ENCODE data around the gene FGF14. TPM values are rescaled to one million over a fixed set of nuclear protein-coding genes. Genes with fewer than 3 reads are reported as not detected.

The FGF14 gene
- total RNA-seq, 1 donor from 2014 or later = 0.22 TPM

- no peak overlapping the region for H3K27ac Mint-ChIP-seq (ENCODE audit: unreplicated experiment)
- peaks cover 36% of the 10 kb centered on the region for H3K27me3 Mint-ChIP-seq (ENCODE audit: low read depth)
- H3K4me1 Mint-ChIP-seq (ENCODE audit: low read depth) = no peaks in the 10 kb centered on the region
- no peak for TF ChIP-seq CTCF (IDR thresholded peaks at IDR 0.05)
- H3K4me3 Mint-ChIP-seq (ENCODE audit: unreplicated experiment) = no peak overlapping the region
- DNase-seq (ENCODE audit: low spot score) = no peak
- no peaks in the 10 kb centered on the region for H3K36me3 Mint-ChIP-seq (ENCODE audit: low read depth)
- no peaks in the 10 kb centered on the region for H3K9me3 Mint-ChIP-seq (ENCODE audit: low read depth)
Observed at GRCh38 chr13:101967216-101967615, 434.6 kb downstream of the FGF14 start.

GRCh38 chr13:101965096-101965495 lies 436.8 kb downstream of the FGF14 start:
- Mint-ChIP-seq H3K36me3 (ENCODE audit: low read depth) (no peaks in the 10 kb centered on the region), H3K9me3 (ENCODE audit: low read depth) (no peaks in the 10 kb centered on the region), H3K4me3 (ENCODE audit: unreplicated experiment) (no peak overlapping the region), H3K27me3 (ENCODE audit: low read depth) (peaks cover 35% of the 10 kb centered on the region), H3K27ac (ENCODE audit: unreplicated experiment) (no peak overlapping the region), H3K4me1 (ENCODE audit: low read depth) (no peaks in the 10 kb centered on the region)
- DNase-seq (ENCODE audit: low spot score) = no peak
- TF ChIP-seq CTCF (IDR thresholded peaks at IDR 0.05) = no peak

- DNase-seq (ENCODE audit: low spot score) = no peak
- H3K36me3 Mint-ChIP-seq (ENCODE audit: low read depth) = peaks cover 2% of the 10 kb centered on the region
- no peaks in the 10 kb centered on the region for H3K4me1 Mint-ChIP-seq (ENCODE audit: low read depth)
- H3K27ac Mint-ChIP-seq (ENCODE audit: unreplicated experiment) = no peak overlapping the region
- peaks cover 4% of the 10 kb centered on the region for H3K9me3 Mint-ChIP-seq (ENCODE audit: low read depth)
- peaks cover 29% of the 10 kb centered on the region for H3K27me3 Mint-ChIP-seq (ENCODE audit: low read depth)
- TF ChIP-seq CTCF (IDR thresholded peaks at IDR 0.05) = no peak
- no peak overlapping the region for H3K4me3 Mint-ChIP-seq (ENCODE audit: unreplicated experiment)
Observed at GRCh38 chr13:101959016-101959415, 442.8 kb downstream of the FGF14 start.

GRCh38 chr13:101955764-101956163 lies 446.1 kb downstream of the FGF14 start:
- H3K27ac Mint-ChIP-seq (ENCODE audit: unreplicated experiment) = no peak overlapping the region
- no peaks in the 10 kb centered on the region for H3K4me1 Mint-ChIP-seq (ENCODE audit: low read depth)
- H3K36me3 Mint-ChIP-seq (ENCODE audit: low read depth) = peaks cover 2% of the 10 kb centered on the region
- H3K27me3 Mint-ChIP-seq (ENCODE audit: low read depth) = peaks cover 25% of the 10 kb centered on the region
- no peak for TF ChIP-seq CTCF (IDR thresholded peaks at IDR 0.05)
- DNase-seq (ENCODE audit: low spot score) = no peak
- H3K9me3 Mint-ChIP-seq (ENCODE audit: low read depth) = peaks cover 4% of the 10 kb centered on the region
- no peak overlapping the region for H3K4me3 Mint-ChIP-seq (ENCODE audit: unreplicated experiment)

- Mint-ChIP-seq H3K4me3 (ENCODE audit: unreplicated experiment) (no peak overlapping the region), H3K27ac (ENCODE audit: unreplicated experiment) (no peak overlapping the region), H3K9me3 (ENCODE audit: low read depth) (no peaks in the 10 kb centered on the region), H3K36me3 (ENCODE audit: low read depth) (no peaks in the 10 kb centered on the region), H3K27me3 (ENCODE audit: low read depth) (peaks cover 29% of the 10 kb centered on the region), H3K4me1 (ENCODE audit: low read depth) (no peaks in the 10 kb centered on the region)
- no peak for TF ChIP-seq CTCF (IDR thresholded peaks at IDR 0.05)
- DNase-seq (ENCODE audit: low spot score) = no peak
Observed at GRCh38 chr13:101951114-101951513, 450.7 kb downstream of the FGF14 start.

Measured in chondrocyte (in vitro differentiated cells).